GM18526 (cell line): ENCODE data around the gene ZBTB21.

Source experiments
- POLR2A ChIP-seq: IDR thresholded peaks from 3 replicates; pipeline ENCODE4 v1.6.1; 2011; ENCODE audit not compliant: insufficient read length; ENCODE audit errors: extremely low read depth

Gene ZBTB21

GRCh38 chr21:42012763-42013329 is 2.7 kb upstream of the ZBTB21 start:
- no peak for TF ChIP-seq POLR2A

- no peak for TF ChIP-seq POLR2A
Observed at GRCh38 chr21:42012344-42012743, 2.2 kb upstream of the ZBTB21 start.

- peak; percentile 75 for TF ChIP-seq POLR2A
Observed at GRCh38 chr21:42010507-42011495, 641 bp upstream of the ZBTB21 start.

DNA sequence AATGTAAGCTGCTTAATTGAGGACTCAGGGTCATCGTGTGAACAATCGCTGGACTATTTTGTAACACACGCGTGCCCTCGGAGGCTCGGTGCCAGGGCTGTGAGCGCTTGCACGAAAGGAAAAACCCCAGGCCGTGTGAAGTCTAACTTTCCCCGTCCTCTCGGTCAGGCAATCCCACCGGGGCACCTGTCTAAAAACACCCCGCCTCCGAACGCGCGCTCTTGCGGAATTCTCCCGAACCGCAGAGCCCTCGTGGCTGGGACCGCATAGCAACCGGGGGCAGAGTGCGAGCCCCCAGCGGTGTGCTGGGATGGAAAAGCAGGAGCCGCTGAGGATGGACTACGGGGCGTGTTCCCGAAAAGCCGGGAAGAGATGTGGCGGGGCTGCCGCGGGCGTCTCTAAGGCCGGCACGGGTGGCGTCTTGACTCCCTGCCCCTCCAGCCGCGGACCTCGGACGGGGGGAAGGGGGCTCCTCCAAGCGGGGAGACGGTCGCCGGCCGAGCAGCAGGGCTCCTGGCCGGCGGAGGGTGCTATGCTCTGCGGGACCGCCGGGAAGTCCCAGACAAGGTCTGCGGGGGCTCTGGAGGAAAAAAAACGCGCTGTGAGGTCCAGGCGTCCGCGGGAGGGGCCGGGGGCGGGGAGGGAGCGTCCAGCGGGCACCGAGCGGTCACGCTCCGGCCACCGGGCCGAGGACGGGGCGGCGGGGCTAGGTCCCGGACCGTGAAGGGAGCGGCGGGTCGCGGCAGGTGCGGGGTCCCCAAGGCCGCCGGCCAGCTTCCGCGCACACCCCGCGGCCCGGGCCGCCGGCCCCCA is 936 bp downstream of the ZBTB21 start:
- no peak for TF ChIP-seq POLR2A

- no peak for TF ChIP-seq POLR2A
Observed at GRCh38 chr21:42007356-42007940, 2.7 kb downstream of the ZBTB21 start.

DNA sequence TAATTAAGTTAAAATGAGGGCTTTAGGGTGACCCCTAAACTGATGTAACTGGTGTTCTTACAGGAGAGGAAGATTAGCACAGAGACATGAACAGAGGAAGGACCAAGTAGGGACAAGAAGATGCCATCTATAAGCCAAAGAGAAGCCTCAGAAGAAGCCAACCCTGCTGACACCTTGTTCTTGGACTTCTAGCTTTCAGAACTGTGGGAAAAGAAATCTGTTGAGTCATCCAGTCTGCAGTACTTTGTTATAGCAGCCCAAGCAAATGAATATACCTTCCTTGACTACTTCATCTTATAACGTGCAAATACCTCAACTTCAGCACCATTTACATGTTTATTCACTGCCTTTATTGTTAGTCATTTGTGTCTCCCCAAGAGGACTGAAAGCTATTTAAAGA is 3.4 kb downstream of the ZBTB21 start:
- no peak for TF ChIP-seq POLR2A

DNA sequence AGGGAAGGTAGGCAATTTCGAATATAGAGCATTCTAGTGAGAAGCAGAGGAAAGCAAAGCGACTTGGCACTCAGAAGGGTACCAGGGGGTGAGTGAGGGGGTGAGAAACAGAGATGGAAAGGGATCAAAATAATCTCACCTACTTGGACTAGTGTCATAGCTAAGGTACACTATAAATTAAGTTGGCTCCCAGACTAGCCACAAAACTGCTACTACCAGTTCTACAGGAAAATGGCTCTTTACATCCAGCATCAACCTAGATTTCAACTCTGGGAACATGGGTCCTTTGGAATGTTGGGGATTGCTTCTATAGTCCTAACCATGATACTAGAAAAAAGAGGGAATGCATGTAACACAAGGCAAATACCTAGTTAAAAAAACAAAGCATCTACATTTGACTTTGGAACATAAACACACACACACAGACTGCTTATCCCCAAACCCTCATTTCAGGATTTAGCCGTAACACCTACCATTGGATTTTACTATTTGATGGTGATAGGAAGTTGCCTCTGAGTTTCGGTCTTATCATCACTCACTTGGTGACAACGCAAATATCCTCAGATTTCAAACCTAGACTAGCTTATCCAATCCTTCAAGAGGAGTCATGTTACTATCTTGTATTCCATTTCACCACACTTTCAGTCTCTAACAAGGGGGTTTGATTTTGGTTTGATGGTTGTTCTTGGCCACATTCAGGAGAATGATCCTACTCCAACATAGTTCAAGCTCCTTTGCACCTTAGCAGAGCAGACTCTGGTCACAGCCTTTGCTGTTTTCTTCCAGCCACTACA is 5.6 kb downstream of the ZBTB21 start:
- TF ChIP-seq POLR2A, result no peak

GRCh38 chr21:42003051-42003461 is 7.1 kb downstream of the ZBTB21 start:
- TF ChIP-seq POLR2A, result no peak

GRCh38 chr21:42002421-42002958 is 7.7 kb downstream of the ZBTB21 start:
- TF ChIP-seq POLR2A, result no peak

DNA sequence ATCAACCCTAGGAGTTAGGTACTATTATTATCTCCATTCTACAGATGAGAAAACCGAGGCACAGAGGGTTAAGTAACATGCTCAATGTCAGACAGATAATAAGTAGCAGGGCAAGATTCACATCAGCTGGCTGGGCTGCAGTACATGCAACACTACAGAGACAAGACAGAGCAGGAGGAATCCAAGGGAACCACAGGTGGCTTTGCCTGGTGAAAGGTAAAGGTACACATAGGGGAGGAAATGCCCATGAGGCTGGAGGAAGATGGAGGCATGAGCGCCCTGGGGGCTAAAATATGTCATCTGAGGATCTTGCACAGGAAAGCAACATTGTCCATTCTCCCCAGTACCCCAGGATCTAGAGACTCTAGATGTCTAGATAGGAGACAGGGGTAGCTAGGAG is 8.4 kb downstream of the ZBTB21 start:
- no peak for TF ChIP-seq POLR2A

DNA sequence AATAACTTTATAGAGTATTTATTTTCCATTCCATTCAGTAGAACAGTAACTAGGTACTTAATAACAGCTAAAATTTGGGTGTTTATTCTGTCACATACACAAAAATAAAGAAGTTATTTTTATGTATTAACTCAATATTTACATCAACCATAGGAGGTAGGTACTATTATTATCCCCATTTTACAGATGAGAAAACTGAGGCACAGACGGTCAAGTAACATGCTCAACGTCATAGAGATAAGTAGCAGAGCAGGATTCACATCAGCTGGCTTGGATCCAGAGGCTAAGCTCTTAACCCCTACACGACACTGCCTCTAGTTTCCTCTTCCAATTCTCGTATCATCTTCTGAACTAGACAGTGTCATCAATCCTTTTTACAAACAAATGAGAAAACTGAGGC is 9.3 kb downstream of the ZBTB21 start:
- no peak for TF ChIP-seq POLR2A

DNA sequence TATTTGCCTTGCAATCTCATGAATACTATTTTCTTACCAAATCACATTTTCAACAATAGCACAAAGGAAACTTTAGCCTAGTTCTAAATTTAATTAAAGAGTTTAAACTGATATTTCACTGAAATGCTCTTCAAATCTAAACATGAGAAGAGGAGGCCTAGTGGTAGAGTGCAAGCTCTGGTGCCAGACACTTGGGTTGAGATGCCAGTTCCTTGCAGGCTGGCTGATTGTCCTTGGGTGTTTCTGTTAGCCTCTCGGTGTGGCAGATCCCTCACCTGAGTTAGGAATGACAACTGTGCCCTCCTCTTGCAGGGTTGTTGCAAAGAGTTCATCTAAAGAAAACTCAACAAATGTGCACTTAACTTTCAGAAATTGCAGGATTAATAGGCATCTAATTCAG is 12.5 kb downstream of the ZBTB21 start:
- TF ChIP-seq POLR2A, result no peak

DNA sequence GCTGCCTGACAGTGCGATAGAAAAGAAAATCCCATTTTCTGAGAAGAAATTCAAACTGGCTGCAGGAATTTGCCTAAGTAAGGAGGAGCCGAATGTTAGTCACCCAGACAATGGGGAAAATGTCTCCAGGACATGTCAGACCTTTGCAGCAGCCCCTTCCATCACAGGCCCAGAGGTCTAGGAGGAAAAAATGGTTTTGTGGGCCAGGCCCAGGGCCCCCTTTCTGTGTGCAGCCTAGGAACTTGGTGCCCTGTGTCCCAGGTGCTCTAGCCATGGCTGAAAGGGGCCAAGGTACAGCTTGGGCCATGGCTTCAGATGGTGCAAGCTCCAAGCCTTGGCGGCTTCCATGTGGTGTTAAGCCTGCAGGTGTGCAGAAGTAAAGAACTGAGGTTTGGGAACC is 14.6 kb downstream of the ZBTB21 start:
- TF ChIP-seq POLR2A, result no peak

GRCh38 chr21:41993744-41994143 is 16.4 kb downstream of the ZBTB21 start:
- TF ChIP-seq POLR2A, result no peak
